ENCODE data around the gene NELFA. TPM values are rescaled to one million over a fixed set of nuclear protein-coding genes. Genes with fewer than 3 reads are reported as not detected.

Gene NELFA
- total RNA-seq, 4 donors from 2014 or later = 27.7 to 56.9 (median 42.8) TPM

- Histone ChIP-seq H3K36me3 (peaks cover 0 to 75% (median 0%) of the 10 kb centered on the region in 3 donors), H3K4me1 (no peaks in the 10 kb centered on the region), H3K27ac (no peak overlapping the region), H3K4me3 (no peak overlapping the region), H3K27me3 (no peaks in the 10 kb centered on the region), H3K9me3 (no peaks in the 10 kb centered on the region)
- DNase-seq = no peak
- TF ChIP-seq POLR2A (IDR thresholded peaks at IDR 0.05) = no peak
- no peak for TF ChIP-seq CTCF (IDR thresholded peaks at IDR 0.05)
Observed at GRCh38 chr4:1958276-1959103, 50.3 kb downstream of the NELFA start.

- no peaks in the 10 kb centered on the region for H3K9me3 ChIP-seq
- H3K27me3 ChIP-seq = no peaks in the 10 kb centered on the region
- peaks cover 0 to 81% (median 0%) of the 10 kb centered on the region in 3 donors for H3K36me3 ChIP-seq
- TF ChIP-seq POLR2A (IDR thresholded peaks at IDR 0.05) (no peak), CTCF (IDR thresholded peaks at IDR 0.05) (no peak)
- no peak overlapping the region for H3K27ac ChIP-seq
- no peak for DNase-seq
- no peaks in the 10 kb centered on the region for H3K4me1 ChIP-seq
- no peak overlapping the region for H3K4me3 ChIP-seq
Observed at GRCh38 chr4:1956631-1957030, 52.1 kb downstream of the NELFA start.

GRCh38 chr4:1953335-1953734 is 55.4 kb downstream of the NELFA start:
- Histone ChIP-seq H3K9me3 (no peaks in the 10 kb centered on the region), H3K4me3 (no peak overlapping the region), H3K27me3 (no peaks in the 10 kb centered on the region), H3K4me1 (no peaks in the 10 kb centered on the region), H3K27ac (no peak overlapping the region), H3K36me3 (peaks cover 0 to 50% (median 0%) of the 10 kb centered on the region in 3 donors)
- TF ChIP-seq POLR2A (IDR thresholded peaks at IDR 0.05) = no peak
- TF ChIP-seq CTCF (IDR thresholded peaks at IDR 0.05) = no peak
- DNase-seq = no peak

GRCh38 chr4:1952719-1953118 is 56.1 kb downstream of the NELFA start:
- DNase-seq = no peak
- Histone ChIP-seq H3K9me3 (no peaks in the 10 kb centered on the region), H3K27ac (no peak overlapping the region), H3K27me3 (no peaks in the 10 kb centered on the region), H3K4me1 (no peaks in the 10 kb centered on the region), H3K4me3 (no peak overlapping the region), H3K36me3 (peaks cover 0 to 44% (median 0%) of the 10 kb centered on the region in 3 donors)
- no peak for TF ChIP-seq CTCF (IDR thresholded peaks at IDR 0.05)
- TF ChIP-seq POLR2A (IDR thresholded peaks at IDR 0.05) = no peak

GRCh38 chr4:1952058-1952700 is 56.6 kb downstream of the NELFA start:
- no peak overlapping the region for H3K27ac ChIP-seq
- no peak for TF ChIP-seq CTCF (IDR thresholded peaks at IDR 0.05)
- TF ChIP-seq POLR2A (IDR thresholded peaks at IDR 0.05) = no peak
- no peaks in the 10 kb centered on the region for H3K27me3 ChIP-seq
- peaks cover 0 to 39% (median 0%) of the 10 kb centered on the region in 3 donors for H3K36me3 ChIP-seq
- H3K4me3 ChIP-seq = no peak overlapping the region
- H3K9me3 ChIP-seq = no peaks in the 10 kb centered on the region
- no peaks in the 10 kb centered on the region for H3K4me1 ChIP-seq
- no peak for DNase-seq

Data from Peyer's patch (tissue), 4 donors.